Endodermal cell (in vitro differentiated cells): ENCODE data around the gene SMIM38. TPM values are rescaled to one million over a fixed set of nuclear protein-coding genes. Genes with fewer than 3 reads are reported as not detected.

Experiments used
- DNase-seq: peaks from one replicate; pipeline ENCODE4 v3.0.0-alpha.2; 2017
- H3K27ac ChIP-seq: 2 replicates; pipeline ENCODE4 v1.5.1; 2013; ENCODE audit warnings: mild to moderate bottlenecking, low read depth, low read length, moderate library complexity
- H3K27me3 ChIP-seq: 2 replicates; pipeline ENCODE4 v1.6.1; 2013; ENCODE audit warnings: mild to moderate bottlenecking, low read length, moderate library complexity; ENCODE audit not compliant: insufficient read depth, control insufficient read depth, poor library complexity, severe bottlenecking
- H3K36me3 ChIP-seq: 2 replicates; pipeline ENCODE4 v1.7.0; 2013; ENCODE audit warnings: mild to moderate bottlenecking, low read length, moderate library complexity; ENCODE audit not compliant: control insufficient read depth, insufficient read depth
- H3K4me1 ChIP-seq: one replicate; pipeline ENCODE4 v1.7.0; 2013; ENCODE audit warnings: low read length; ENCODE audit not compliant: control insufficient read depth, insufficient read depth
- H3K4me3 ChIP-seq: 2 replicates; pipeline ENCODE4 v1.5.1; 2013; ENCODE audit warnings: mild to moderate bottlenecking, low read length, moderate library complexity
- H3K9ac ChIP-seq: 2 replicates; pipeline ENCODE4 v1.6.1; 2013; ENCODE audit warnings: mild to moderate bottlenecking, low read length, moderate library complexity; ENCODE audit not compliant: poor library complexity, severe bottlenecking; ENCODE audit errors: extremely low read depth
- H3K9me3 ChIP-seq: 2 replicates; pipeline ENCODE4 v1.6.1; 2013; ENCODE audit warnings: mild to moderate bottlenecking, low read length, moderate library complexity; ENCODE audit not compliant: control insufficient read depth
- H3K27ac Mint-ChIP-seq: 2 replicates; pipeline ENCODE4 v1.8.0; 2020; ENCODE audit warnings: mixed read lengths
- H3K27me3 Mint-ChIP-seq: 2 replicates; pipeline ENCODE4 v1.8.0; 2021; ENCODE audit warnings: mild to moderate bottlenecking, mixed read lengths; ENCODE audit not compliant: insufficient read depth
- H3K36me3 Mint-ChIP-seq: 2 replicates; pipeline ENCODE4 v1.8.0; 2020; ENCODE audit warnings: low read depth, mixed read lengths
- H3K4me1 Mint-ChIP-seq: 2 replicates; pipeline ENCODE4 v1.8.0; 2020; ENCODE audit warnings: mixed read lengths
- H3K4me3 Mint-ChIP-seq: 2 replicates; pipeline ENCODE4 v1.8.0; 2020; ENCODE audit warnings: mild to moderate bottlenecking, moderate library complexity, mixed read lengths
- H3K9me3 Mint-ChIP-seq: 2 replicates; pipeline ENCODE4 v1.8.0; 2020; ENCODE audit warnings: mild to moderate bottlenecking, mixed read lengths
- CTCF ChIP-seq: fragments of 200-600 bp; sonication (generic); conservative IDR thresholded peaks from 2 replicates; pipeline ENCODE4 v1.5.0; 2021; ENCODE audit warnings: antibody characterized with exemption, mild to moderate bottlenecking
- WGBS, 2 experiments: methylation state at CpG; one replicate each; pipeline versions ENCODE4 v1.1.5 to v1.1.7; 2013; ENCODE audit warnings: missing lambda C conversion rate in 2 of 2, mixed read lengths in 1 of 2; ENCODE audit not compliant: insufficient coverage in 1 of 2, insufficient read length in 1 of 2; 5-methylcytosine and 5-hydroxymethylcytosine counted together
- total RNA-seq, 2 donors: library from RNA; stranded (reverse); fragmentation: NEBNext Ultra II Directional in 1 of 2; extraction: Animal tissue kit (Norgen Biotek cat#: 25700) in 1 of 2; gene quantifications; 2 replicates in 1 of 2; 3 replicates in 1 of 2; pipeline ENCODE4 v1.2.1, GENCODE V29; 2021

Gene SMIM38
- total RNA-seq, 2 donors from 2014 or later: 0.20 to 0.64 TPM

- no peaks in the 10 kb centered on the region for H3K4me1 Mint-ChIP-seq
- Histone ChIP-seq H3K4me1 (no peaks in the 10 kb centered on the region), H3K9ac (no peak overlapping the region), H3K27ac (no peak overlapping the region), H3K9me3 (no peaks in the 10 kb centered on the region), H3K4me3 (no peak overlapping the region), H3K27me3 (no peaks in the 10 kb centered on the region), H3K36me3 (no peaks in the 10 kb centered on the region)
- DNase-seq: peak; percentile 33
- H3K27ac Mint-ChIP-seq: no peak overlapping the region
- no peaks in the 10 kb centered on the region for H3K27me3 Mint-ChIP-seq
- H3K9me3 Mint-ChIP-seq: peaks cover 3% of the 10 kb centered on the region
- H3K4me3 Mint-ChIP-seq: no peak overlapping the region
- no peak for TF ChIP-seq CTCF
- 93 to 97% methylated on average over 9 to 19 of the region's 19 CpGs for WGBS, 2 experiments
- no peaks in the 10 kb centered on the region for H3K36me3 Mint-ChIP-seq
Observed at GRCh38 chr11:69204246-69204940, 48.7 kb downstream of the SMIM38 start.

GRCh38 chr11:69204941-69205742 is 49.4 kb downstream of the SMIM38 start:
- H3K27ac Mint-ChIP-seq: no peak overlapping the region
- no peaks in the 10 kb centered on the region for H3K36me3 ChIP-seq
- no peaks in the 10 kb centered on the region for H3K36me3 Mint-ChIP-seq
- no peak overlapping the region for H3K4me3 ChIP-seq
- no peak overlapping the region for H3K27ac ChIP-seq
- no peak for TF ChIP-seq CTCF
- no peaks in the 10 kb centered on the region for H3K27me3 Mint-ChIP-seq
- no peaks in the 10 kb centered on the region for H3K9me3 ChIP-seq
- no peaks in the 10 kb centered on the region for H3K4me1 ChIP-seq
- H3K4me1 Mint-ChIP-seq: no peaks in the 10 kb centered on the region
- peaks cover 3% of the 10 kb centered on the region for H3K9me3 Mint-ChIP-seq
- 93 to 95% methylated on average over 15 to 30 of the region's 30 CpGs for WGBS, 2 experiments
- H3K27me3 ChIP-seq: no peaks in the 10 kb centered on the region
- H3K4me3 Mint-ChIP-seq: no peak overlapping the region
- H3K9ac ChIP-seq: no peak overlapping the region
- peak; percentile 41 for DNase-seq

Other genes starting within 250 kb of the SMIM38 start
- gene MRGPRD, start 174.9 kb upstream of the SMIM38 start, total RNA-seq: not detected
- 1 to 10 TPM; 3.7 to 4.7 TPM for gene MRGPRF, start 142.7 kb upstream of the SMIM38 start, total RNA-seq
- gene TPCN2, start 107.0 kb upstream of the SMIM38 start, total RNA-seq: 10 to 100 TPM; 20.7 to 27.9 TPM
- not detected for gene MYEOV, start 138.2 kb downstream of the SMIM38 start, total RNA-seq